GM18502 (cell line): Measurements from ENCODE around the gene TMEM233.
"Not testable (repeated sequence)": the region's sequence is repeated elsewhere in the genome, so short reads cannot be mapped to it uniquely, and the experiment has no call there.

Source experiments
- ATAC-seq: cut with Tn5 transposase; IDR thresholded peaks from one replicate; pipeline ENCODE4 v1.9.1; 2021; ENCODE audit warnings: mild to moderate bottlenecking; ENCODE audit not compliant: unreplicated experiment, poor library complexity

The TMEM233 gene

DNA sequence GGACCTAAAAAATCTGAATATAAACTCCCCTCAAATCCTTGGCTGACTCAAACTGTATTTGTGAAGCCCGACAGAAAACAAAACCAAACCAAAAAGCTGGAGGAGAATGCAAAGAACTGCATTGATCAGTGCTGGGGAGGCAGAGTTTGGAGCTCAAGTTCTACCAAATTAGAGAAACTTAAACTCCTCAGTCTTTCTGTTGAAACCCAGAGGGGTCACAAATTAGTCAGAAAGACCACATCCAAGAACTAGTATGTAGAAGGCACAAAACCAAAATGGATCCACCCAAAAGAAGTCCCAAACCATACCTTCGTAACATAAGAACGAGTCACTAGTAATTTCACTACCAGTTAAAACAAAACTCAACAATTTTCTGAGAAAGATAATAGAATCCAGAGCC lies 59.1 kb downstream of the TMEM233 start:
- no peak for ATAC-seq

DNA sequence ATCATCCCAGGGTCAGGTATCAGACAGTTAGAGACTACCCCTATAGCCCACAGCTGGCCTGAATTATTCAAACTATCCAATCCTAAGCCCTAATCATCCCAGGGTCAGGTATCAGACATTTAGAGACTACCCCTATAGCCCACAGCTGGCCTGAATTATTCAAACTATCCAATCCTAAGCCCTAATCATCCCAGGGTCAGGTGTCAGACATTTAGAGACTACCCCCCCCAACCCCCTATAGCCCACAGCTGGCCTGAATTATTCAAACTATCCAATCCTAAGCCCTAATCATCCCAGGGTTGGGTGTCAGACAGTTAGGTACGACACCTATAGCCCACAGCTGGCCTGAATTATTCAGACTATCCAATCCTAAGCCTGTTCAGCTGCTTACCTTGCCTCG lies 63.4 kb downstream of the TMEM233 start:
- ATAC-seq: not testable (repeated sequence)

- not testable (repeated sequence) for ATAC-seq
Measured at GRCh38 chr12:119658166-119658565, 64.6 kb downstream of the TMEM233 start.

DNA sequence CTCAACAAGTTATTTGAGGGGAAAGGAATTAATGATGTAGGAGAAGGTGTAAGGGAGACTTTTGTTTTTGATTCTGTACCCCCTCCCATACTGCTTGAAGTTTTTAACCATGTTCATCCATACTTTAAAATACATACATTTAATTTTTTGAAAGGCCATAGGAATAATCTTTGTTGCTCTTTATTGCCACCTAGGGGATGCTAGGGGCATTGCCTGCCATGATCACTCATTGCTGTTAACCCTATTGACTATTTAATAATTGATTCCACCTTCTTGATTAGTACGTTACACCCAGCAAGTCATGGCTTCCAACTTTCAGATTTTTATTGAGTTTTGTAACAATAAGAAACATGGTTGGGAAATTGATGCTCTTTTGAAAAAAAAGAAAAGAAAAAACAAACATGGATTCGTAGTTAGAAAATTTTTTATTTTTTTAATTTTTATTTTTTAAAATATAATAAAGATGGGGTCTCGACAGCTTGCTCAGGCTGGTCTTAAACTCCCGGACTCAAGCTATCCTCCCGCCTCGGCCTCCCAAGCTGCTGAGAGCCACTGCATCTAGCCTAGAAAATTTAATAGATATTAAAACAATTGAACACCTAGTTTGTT lies 65.8 kb downstream of the TMEM233 start:
- ATAC-seq: no peak

DNA sequence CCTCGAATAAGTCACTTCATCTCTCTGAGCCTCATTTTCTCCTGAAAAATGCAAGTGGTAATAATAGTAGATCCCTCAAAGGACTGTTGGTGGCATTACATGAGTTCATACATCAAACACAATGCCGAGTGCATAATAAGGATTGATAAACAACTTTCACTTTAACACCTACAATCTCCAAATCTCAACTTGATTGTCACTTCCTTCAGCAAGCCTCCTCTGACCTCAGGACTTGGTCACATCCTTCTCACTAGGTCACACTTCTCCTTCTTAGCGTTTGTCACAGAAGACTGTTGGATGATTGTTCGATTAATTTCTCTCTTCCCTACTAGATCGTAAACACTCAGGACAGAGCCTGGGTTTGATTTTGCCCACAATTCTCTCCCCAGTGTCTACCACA lies 66.5 kb downstream of the TMEM233 start:
- no peak for ATAC-seq

GRCh38 chr12:119661882-119662281 lies 68.3 kb downstream of the TMEM233 start:
- no peak for ATAC-seq

DNA sequence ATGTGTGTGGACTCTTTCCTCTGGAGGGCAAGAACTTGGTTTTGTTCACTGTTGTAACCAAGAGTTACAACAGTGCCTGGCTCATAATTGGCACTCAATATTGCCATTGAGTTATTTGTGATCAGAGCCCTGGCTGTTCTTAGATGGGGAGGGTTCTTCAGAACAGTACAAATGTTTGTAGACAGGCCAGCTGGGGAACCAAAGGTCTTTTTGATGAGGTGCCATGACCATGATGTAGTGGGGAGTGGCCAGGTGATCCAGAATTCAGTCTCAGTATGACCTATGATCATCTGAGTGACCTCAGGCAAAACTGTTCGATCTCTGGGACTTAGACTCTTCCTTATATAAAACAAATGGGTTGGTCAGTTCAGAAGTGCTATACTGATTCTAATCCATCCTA lies 71.1 kb downstream of the TMEM233 start:
- ATAC-seq: no peak

- no peak for ATAC-seq
Measured at GRCh38 chr12:119665164-119665929, 71.8 kb downstream of the TMEM233 start.

GRCh38 chr12:119666226-119666795 lies 72.7 kb downstream of the TMEM233 start:
- no peak for ATAC-seq

- ATAC-seq: no peak
Measured at GRCh38 chr12:119666900-119667576, 73.5 kb downstream of the TMEM233 start.

- ATAC-seq: peak; percentile 97
Measured at GRCh38 chr12:119667577-119668323, 74.2 kb downstream of the TMEM233 start, which contains the start of gene PRKAB1. PRKAB1 (plus strand) TSS chr12:119668133; CDS start chr12:119668245, 112 bp downstream.

- no peak for ATAC-seq
Measured at GRCh38 chr12:119668324-119668841, 74.8 kb downstream of the TMEM233 start.

DNA sequence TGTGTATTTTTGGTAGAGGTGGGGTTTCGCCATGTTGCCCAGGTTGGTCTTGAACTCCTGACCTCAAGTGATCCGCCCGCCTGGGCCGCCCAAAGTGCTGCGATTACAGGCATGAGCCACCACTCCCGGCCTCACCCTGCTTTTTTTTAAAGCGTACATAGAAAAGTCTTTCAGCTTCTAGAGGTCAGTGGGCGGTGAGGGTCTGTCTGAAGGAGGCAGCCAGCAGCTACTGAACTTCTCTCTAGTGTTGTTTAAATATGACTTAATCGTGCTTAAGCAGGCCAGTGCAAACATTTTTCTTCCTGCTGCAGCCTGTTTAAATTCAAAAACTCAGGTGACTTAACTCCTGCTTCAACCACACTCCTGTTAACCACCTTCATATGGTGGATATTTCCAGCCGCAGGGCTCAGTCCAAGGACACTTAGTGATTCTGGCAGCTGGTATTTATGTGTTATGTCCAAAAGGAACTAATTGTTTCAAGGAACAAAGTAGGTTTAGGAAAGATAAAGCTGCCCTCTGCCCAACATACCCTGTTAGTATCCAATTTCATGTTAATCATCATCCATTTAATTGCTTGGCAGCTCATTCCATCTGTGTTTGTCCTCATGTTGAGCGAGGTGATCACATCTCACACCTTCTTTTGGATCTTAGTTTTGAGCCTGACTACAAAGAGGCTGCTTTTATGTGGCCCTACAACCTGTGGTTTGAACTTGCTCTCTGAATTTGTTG lies 76.3 kb downstream of the TMEM233 start:
- ATAC-seq: no peak

DNA sequence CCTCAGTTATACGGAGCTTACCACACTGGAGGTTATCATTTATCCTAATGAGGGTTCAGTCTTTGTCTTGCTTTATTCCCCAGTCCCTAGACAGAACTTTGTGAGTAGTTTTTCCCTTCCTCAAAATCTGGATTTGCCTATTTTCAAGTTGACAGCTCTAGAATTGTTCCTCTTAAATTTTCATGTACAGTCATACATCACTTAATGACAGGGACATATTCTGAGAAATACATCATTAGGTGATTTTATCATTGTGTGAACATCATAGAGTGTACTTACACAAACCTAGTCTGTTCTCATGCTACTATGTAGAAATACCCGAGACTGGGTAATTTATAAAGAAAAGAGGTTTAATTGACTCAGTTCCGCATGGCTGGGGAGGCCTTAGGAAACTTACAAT lies 77.5 kb downstream of the TMEM233 start:
- ATAC-seq: no peak

- ATAC-seq: no peak
Measured at GRCh38 chr12:119672194-119672593, 78.6 kb downstream of the TMEM233 start.

DNA sequence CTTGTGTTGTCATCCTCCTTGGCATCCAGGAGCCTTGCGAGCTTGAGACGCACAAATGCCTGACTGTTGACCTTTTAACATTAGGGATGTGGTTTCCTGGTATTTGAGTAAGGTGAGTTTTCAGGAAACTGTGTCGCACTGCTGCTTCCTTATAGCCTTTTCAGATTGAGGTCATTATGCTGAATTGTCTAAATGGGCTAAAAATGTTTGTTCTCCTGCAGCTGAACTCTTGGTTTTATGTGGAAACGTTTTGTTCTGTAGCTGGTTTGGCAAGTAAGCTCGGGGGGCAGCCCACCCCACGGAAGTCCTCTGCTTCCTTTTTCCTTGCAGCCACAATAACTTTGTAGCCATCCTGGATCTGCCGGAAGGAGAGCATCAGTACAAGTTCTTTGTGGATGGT lies 80.1 kb downstream of the TMEM233 start:
- no peak for ATAC-seq

DNA sequence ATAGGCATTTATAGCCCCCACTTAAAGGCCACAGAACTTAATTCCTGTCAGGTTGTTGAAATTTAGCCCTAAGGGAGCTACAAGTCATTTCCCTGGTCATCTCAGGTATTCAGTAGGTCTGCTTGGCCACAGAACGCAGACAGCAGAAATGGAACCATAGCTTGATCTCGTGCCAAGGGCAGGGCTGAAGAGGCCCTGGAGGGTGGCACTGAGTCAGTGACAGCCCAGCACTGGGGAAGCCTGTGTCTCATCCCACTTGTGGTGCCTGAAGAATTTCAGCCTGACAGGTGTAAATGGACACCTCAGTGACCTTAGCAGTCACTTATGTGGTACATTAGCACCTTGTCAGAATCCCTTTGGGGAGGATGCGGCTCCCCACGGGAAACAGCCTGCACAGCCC lies 81.0 kb downstream of the TMEM233 start:
- no peak for ATAC-seq

- ATAC-seq: no peak
Measured at GRCh38 chr12:119676022-119676421, 82.4 kb downstream of the TMEM233 start.

DNA sequence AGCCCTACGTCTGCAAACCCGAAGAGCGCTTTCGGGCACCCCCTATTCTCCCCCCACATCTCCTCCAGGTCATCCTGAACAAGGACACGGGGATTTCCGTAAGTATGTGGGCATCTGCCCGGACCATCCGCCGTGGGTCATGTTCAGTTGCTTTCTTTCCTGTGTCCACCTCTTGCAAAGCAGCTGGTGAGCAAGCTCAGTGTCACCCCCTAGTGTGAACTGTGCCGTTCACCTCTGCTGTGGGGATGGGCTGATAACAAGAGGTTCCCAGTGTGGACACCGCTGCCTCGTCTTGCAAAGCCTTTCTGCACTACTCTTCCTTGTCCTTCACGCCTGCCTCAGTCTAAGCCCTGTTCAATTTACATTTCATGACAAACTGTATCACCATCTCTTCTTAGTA lies 83.0 kb downstream of the TMEM233 start:
- no peak for ATAC-seq
